Smooth muscle cell (in vitro differentiated cells): ENCODE results near the gene NUBPL. TPM values are rescaled to one million over a fixed set of nuclear protein-coding genes. Genes with fewer than 3 reads are reported as not detected.

Experiments
- DNase-seq: peaks from one replicate; lab custom pipeline; 2025; ENCODE audit not compliant: unreplicated experiment; lab: John Stamatoyannopoulos, UW
- H2AFZ ChIP-seq: fragments of 200-600 bp; sonication (generic); 2 replicates; pipeline ENCODE4 v1.6.0; 2016; ENCODE audit warnings: antibody characterized with exemption, low read depth, mild to moderate bottlenecking
- H3F3A ChIP-seq: fragments of 200-600 bp; sonication (generic); 2 replicates; pipeline ENCODE4 v1.6.0; 2017; ENCODE audit warnings: antibody characterized with exemption, low read depth
- H3K27ac ChIP-seq: fragments of 200-600 bp; sonication (generic); 2 replicates; pipeline ENCODE4 v1.5.1; 2016; ENCODE audit warnings: low read depth, mild to moderate bottlenecking
- H3K27me3 ChIP-seq: fragments of 200-600 bp; sonication (generic); 2 replicates; pipeline ENCODE4 v1.6.1; 2016; ENCODE audit warnings: low read depth, mild to moderate bottlenecking
- H3K36me3 ChIP-seq: fragments of 200-600 bp; sonication (generic); 2 replicates; pipeline ENCODE4 v1.5.1; 2016; ENCODE audit warnings: low read depth
- H3K4me1 ChIP-seq: fragments of 200-600 bp; sonication (generic); 2 replicates; pipeline ENCODE4 v1.5.1; 2016; ENCODE audit warnings: low read depth
- H3K4me2 ChIP-seq: fragments of 200-600 bp; sonication (generic); 2 replicates; pipeline ENCODE4 v1.6.0; 2016; ENCODE audit warnings: mild to moderate bottlenecking
- H3K4me3 ChIP-seq: fragments of 200-600 bp; sonication (generic); 2 replicates; pipeline ENCODE4 v1.5.1; 2016; ENCODE audit warnings: mild to moderate bottlenecking
- H3K79me2 ChIP-seq: fragments of 200-600 bp; sonication (generic); 2 replicates; pipeline ENCODE4 v1.6.0; 2016; ENCODE audit warnings: low read depth, mild to moderate bottlenecking
- H3K9ac ChIP-seq: fragments of 200-600 bp; sonication (generic); 2 replicates; pipeline ENCODE4 v1.6.0; 2016; ENCODE audit warnings: low read depth
- H3K9me3 ChIP-seq: fragments of 200-600 bp; sonication (generic); replicated peaks from 2 replicates; pipeline ENCODE4 v1.5.1; 2016; ENCODE audit warnings: low read depth
- H4K20me1 ChIP-seq: fragments of 200-600 bp; sonication (generic); 2 replicates; pipeline ENCODE4 v1.6.0; 2016; ENCODE audit warnings: low read depth
- WGBS: methylation state at CpG from one replicate; pipeline ENCODE4 v1.1.7; 2016; ENCODE audit warnings: low lambda C conversion rate; 5-methylcytosine and 5-hydroxymethylcytosine counted together
- polyA plus RNA-seq: library from polyadenylated mRNA; unstranded; fragments of >200 nt; fragmentation: Nextera tagmentation; extraction: Ambion mirVana; gene quantifications from 2 replicates; pipeline ENCODE4 v1.2.1, GENCODE V29; 2016
- total RNA-seq: library from RNA; depleted of rRNA; stranded (reverse); fragments of >200 nt; gene quantifications from 2 replicates; pipeline ENCODE4 v1.2.3, GENCODE V29; 2014
- TF ChIP-seq, protein P1 (sequence below): fragments of 200-600 bp; sonication (generic); IDR thresholded peaks from 2 replicates; pipeline ENCODE4 v1.5.1; 2017; ENCODE audit warnings: borderline replicate concordance, mild to moderate bottlenecking, antibody characterized with exemption; ENCODE audit not compliant: insufficient read depth, poor library complexity, severe bottlenecking

The NUBPL gene
- total and polyA plus RNA-seq, 2 experiments from 2014 or later, result 9.1 to 11.7 TPM

DNA sequence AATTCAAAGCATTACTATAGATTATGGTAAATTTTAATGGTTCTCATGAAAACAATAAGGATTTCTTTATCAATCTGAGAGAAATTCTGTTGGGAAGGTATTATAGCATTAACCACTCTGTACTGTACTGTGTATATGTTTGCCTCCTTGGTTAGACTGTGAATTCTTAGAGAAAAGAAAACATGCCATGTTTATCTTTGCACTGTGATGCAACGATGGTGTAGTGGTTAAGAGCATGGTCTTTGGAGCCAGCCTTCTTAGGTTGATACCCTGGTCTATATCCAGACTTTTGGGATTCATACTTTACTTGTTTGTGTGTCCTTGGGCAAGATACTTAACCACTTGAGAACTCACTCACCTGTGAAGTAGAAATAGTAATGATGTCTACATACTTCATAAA lies 32.2 kb upstream of the NUBPL start:
- 70% methylated on average over 1 of the region's 1 CpG for WGBS
- H3K9ac ChIP-seq, result no peak overlapping the region
- no peak overlapping the region for H3K4me3 ChIP-seq
- H3K27me3 ChIP-seq, result no peaks in the 10 kb centered on the region
- no peaks in the 10 kb centered on the region for H3K36me3 ChIP-seq
- H3K27ac ChIP-seq, result no peak overlapping the region
- H2AFZ ChIP-seq, result no peak overlapping the region
- no peaks in the 10 kb centered on the region for H3K79me2 ChIP-seq
- H3K9me3 ChIP-seq, result no peaks in the 10 kb centered on the region
- H4K20me1 ChIP-seq, result no peaks in the 10 kb centered on the region
- no peak for DNase-seq
- H3K4me1 ChIP-seq, result no peaks in the 10 kb centered on the region
- no peak overlapping the region for H3K4me2 ChIP-seq
- H3F3A ChIP-seq, result no peaks in the 10 kb centered on the region
- TF ChIP-seq, protein P1, sequence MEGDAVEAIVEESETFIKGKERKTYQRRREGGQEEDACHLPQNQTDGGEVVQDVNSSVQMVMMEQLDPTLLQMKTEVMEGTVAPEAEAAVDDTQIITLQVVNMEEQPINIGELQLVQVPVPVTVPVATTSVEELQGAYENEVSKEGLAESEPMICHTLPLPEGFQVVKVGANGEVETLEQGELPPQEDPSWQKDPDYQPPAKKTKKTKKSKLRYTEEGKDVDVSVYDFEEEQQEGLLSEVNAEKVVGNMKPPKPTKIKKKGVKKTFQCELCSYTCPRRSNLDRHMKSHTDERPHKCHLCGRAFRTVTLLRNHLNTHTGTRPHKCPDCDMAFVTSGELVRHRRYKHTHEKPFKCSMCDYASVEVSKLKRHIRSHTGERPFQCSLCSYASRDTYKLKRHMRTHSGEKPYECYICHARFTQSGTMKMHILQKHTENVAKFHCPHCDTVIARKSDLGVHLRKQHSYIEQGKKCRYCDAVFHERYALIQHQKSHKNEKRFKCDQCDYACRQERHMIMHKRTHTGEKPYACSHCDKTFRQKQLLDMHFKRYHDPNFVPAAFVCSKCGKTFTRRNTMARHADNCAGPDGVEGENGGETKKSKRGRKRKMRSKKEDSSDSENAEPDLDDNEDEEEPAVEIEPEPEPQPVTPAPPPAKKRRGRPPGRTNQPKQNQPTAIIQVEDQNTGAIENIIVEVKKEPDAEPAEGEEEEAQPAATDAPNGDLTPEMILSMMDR, result no peak

- Histone ChIP-seq H3K4me2 (no peak overlapping the region), H3K4me1 (no peaks in the 10 kb centered on the region), H3K79me2 (no peaks in the 10 kb centered on the region), H2AFZ (peak overlapping the region; percentile 61), H3K27ac (no peak overlapping the region), H3K27me3 (no peaks in the 10 kb centered on the region), H3K9ac (no peak overlapping the region), H3K36me3 (no peaks in the 10 kb centered on the region), H3K4me3 (no peak overlapping the region), H3K9me3 (no peaks in the 10 kb centered on the region), H3F3A (no peaks in the 10 kb centered on the region), H4K20me1 (no peaks in the 10 kb centered on the region)
- 70% methylated on average over 7 of the region's 7 CpGs for WGBS
- TF ChIP-seq, protein P1, result no peak
- DNase-seq, result no peak
These were observed 31.1 kb upstream of the NUBPL start for GRCh38 chr14:31530136-31530535.

DNA sequence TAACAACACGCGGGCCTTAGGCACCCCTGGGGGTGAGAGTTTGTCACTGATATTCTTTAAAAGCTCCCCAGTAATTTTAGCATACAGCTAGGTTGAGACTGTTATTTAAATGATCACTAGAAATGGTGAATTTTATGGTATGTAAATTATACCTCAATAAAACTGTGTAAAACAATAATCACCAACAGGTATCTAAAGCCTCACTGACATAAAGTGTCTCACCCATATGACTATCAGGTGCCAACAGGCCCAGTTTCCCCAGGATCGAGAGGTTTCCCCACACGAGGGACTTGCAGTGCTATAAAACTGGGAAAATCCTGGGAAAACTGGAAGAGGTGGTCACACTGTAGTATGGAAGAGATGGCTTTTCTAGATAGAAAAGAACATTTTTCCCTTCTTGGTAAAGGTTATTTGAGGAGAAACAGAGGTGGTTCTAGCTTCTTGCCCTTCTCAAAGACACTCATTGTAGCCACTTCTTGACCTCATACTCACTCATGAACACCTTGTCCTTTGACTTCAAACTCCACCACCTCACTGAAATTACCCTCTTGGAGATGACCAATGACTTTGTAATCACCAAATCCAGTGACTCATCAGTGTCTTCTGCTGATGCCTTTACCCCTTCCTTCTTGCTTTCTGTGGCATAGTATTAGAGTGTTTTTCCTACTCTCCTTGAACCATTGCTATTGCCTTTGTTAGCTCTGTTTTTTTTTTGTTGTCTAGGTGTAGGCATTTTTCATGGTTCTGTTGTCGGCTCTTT lies 24.8 kb upstream of the NUBPL start:
- WGBS, result 69% methylated on average over 5 of the region's 5 CpGs
- DNase-seq, result no peak
- Histone ChIP-seq H3F3A (no peaks in the 10 kb centered on the region), H3K79me2 (no peaks in the 10 kb centered on the region), H2AFZ (no peak overlapping the region), H3K9ac (no peak overlapping the region), H3K4me2 (no peak overlapping the region), H3K9me3 (no peaks in the 10 kb centered on the region), H4K20me1 (no peaks in the 10 kb centered on the region), H3K27me3 (no peaks in the 10 kb centered on the region), H3K4me3 (no peak overlapping the region), H3K27ac (no peak overlapping the region), H3K4me1 (no peaks in the 10 kb centered on the region), H3K36me3 (no peaks in the 10 kb centered on the region)
- TF ChIP-seq, protein P1, result no peak

DNA sequence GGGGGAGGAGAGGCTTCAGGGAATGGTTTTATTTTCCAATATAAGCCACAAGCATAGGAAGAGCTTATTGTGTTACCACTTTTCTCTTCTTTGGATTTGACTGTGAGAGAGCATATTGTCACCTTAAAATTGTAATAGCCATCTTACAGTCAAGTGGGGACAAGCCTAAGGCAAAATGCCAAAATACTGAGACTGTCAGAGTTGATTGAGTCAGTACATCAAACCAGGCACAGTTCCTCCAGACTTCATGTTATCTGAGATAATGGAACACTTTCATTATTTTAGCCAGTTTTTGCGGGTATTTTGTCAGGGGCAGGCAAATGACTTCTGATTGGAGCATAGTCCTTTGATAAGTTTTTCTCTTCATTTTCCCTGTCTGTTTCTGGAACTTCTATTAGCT lies 19.5 kb upstream of the NUBPL start:
- WGBS, result 77% methylated on average over 1 of the region's 1 CpG
- H3K36me3 ChIP-seq, result no peaks in the 10 kb centered on the region
- no peak overlapping the region for H3K4me3 ChIP-seq
- H3K4me2 ChIP-seq, result no peak overlapping the region
- H3K27ac ChIP-seq, result no peak overlapping the region
- H3K79me2 ChIP-seq, result no peaks in the 10 kb centered on the region
- H3K9ac ChIP-seq, result no peak overlapping the region
- no peaks in the 10 kb centered on the region for H3K9me3 ChIP-seq
- no peaks in the 10 kb centered on the region for H3K4me1 ChIP-seq
- no peak for DNase-seq
- no peaks in the 10 kb centered on the region for H3K27me3 ChIP-seq
- H4K20me1 ChIP-seq, result no peaks in the 10 kb centered on the region
- H3F3A ChIP-seq, result no peaks in the 10 kb centered on the region
- H2AFZ ChIP-seq, result peak overlapping the region; percentile 46
- TF ChIP-seq, protein P1, result no peak
